Activated CD4-positive, alpha-beta T cell treated with anti-CD3 and anti-CD28 coated beads, Interleukin-2, Interleukin-4, amounts not matched to agents 100 ng/mL and 50 ng/mL, durations not matched to agents 16 hours and 8 hours (primary cell): ENCODE results near the gene CFAP73.
"Not testable (repeated sequence)": the region's sequence is repeated elsewhere in the genome, so short reads cannot be mapped to it uniquely, and the experiment has no call there.

ENCODE experiments used
- DNase-seq: peaks from one replicate; pipeline ENCODE4 v3.0.0-alpha.2; 2020; ENCODE audit warnings: low spot score

The CFAP73 gene

GRCh38 chr12:113119980-113120669 lies 29.4 kb upstream of the CFAP73 start:
- DNase-seq, result no peak

GRCh38 chr12:113120670-113121370 lies 28.7 kb upstream of the CFAP73 start:
- no peak for DNase-seq

- DNase-seq, result no peak
Measured at GRCh38 chr12:113127791-113128199, 21.7 kb upstream of the CFAP73 start.

GRCh38 chr12:113128802-113129663 lies 20.5 kb upstream of the CFAP73 start:
- no peak for DNase-seq

GRCh38 chr12:113129664-113130456 lies 19.7 kb upstream of the CFAP73 start:
- DNase-seq, result no peak

GRCh38 chr12:113130457-113131135 lies 18.9 kb upstream of the CFAP73 start:
- DNase-seq, result no peak

- no peak for DNase-seq
Measured at GRCh38 chr12:113131556-113131955, 18.0 kb upstream of the CFAP73 start.

- DNase-seq, result no peak
Measured at GRCh38 chr12:113133036-113133435, 16.5 kb upstream of the CFAP73 start.

- no peak for DNase-seq
Measured at GRCh38 chr12:113133666-113134065, 15.9 kb upstream of the CFAP73 start.

GRCh38 chr12:113134071-113134470 lies 15.5 kb upstream of the CFAP73 start:
- DNase-seq, result no peak

- no peak for DNase-seq
Measured at GRCh38 chr12:113134521-113134951, 15.0 kb upstream of the CFAP73 start.

GRCh38 chr12:113135178-113136127 lies 14.1 kb upstream of the CFAP73 start, which contains the start of gene RASAL1:
RASAL1 (minus strand) TSS chr12:113135761; CDS start chr12:113135462, 299 bp downstream.
- peak; percentile 72 for DNase-seq

GRCh38 chr12:113136128-113136989 lies 13.2 kb upstream of the CFAP73 start:
- peak; percentile 37 for DNase-seq

- DNase-seq, result no peak
Measured at GRCh38 chr12:113136990-113137511, 12.5 kb upstream of the CFAP73 start.

- no peak for DNase-seq
Measured at GRCh38 chr12:113137861-113138783, 11.4 kb upstream of the CFAP73 start.

- DNase-seq, result no peak
Measured at GRCh38 chr12:113138826-113139225, 10.7 kb upstream of the CFAP73 start.

- DNase-seq, result no peak
Measured at GRCh38 chr12:113140706-113141105, 8.8 kb upstream of the CFAP73 start.

GRCh38 chr12:113141716-113142115 lies 7.8 kb upstream of the CFAP73 start:
- DNase-seq, result not testable (repeated sequence)
